GM12891 (cell line): ENCODE data around the gene IFNAR2.

Experiments
- PAX5 ChIP-seq: IDR thresholded peaks from 2 replicates; pipeline ENCODE4 v1.6.1; 2011; ENCODE audit warnings: low read length, moderate library complexity, mild to moderate bottlenecking; ENCODE audit not compliant: insufficient read depth, severe bottlenecking
- POLR2A ChIP-seq: IDR thresholded peaks from 2 replicates; pipeline ENCODE4 v1.6.1; 2011; ENCODE audit warnings: low read depth, low read length, control low read depth
- POLR2AphosphoS5 ChIP-seq: IDR thresholded peaks from 2 replicates; pipeline ENCODE4 v1.6.1; 2011; ENCODE audit warnings: low read depth, low read length, control low read depth
- POU2F2 ChIP-seq: IDR thresholded peaks from 2 replicates; pipeline ENCODE4 v1.6.1; 2011; ENCODE audit warnings: low read depth, mild to moderate bottlenecking, control low read depth, low read length, moderate library complexity
- SPI1 ChIP-seq: IDR thresholded peaks from 2 replicates; pipeline ENCODE4 v1.6.1; 2011; ENCODE audit warnings: low read depth, low read length, control low read depth
- TAF1 ChIP-seq: IDR thresholded peaks from 2 replicates; pipeline ENCODE4 v1.6.1; 2011; ENCODE audit warnings: low read depth, low read length, control low read depth

DNA sequence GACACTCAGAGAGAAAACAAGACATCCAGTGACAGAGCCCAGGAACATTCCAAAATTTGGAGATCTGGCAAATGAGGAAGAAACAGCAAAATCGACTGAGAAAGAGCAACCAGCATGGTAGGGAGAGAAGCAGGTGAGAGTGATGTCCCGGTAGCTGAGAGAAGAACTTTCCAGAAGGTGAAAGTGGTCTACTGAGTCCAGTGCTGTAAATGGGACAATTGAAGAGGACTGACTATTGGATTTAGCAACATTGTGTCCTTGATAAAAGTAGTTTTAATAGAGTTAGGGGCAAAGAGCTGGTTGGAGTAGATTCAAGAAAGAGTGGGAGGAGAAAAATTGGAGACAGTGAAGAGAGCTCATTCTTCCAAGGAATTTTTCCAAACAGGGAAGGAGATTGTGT is 21.4 kb downstream of the IFNAR2 start:
- no peak for TF ChIP-seq POLR2A
- no peak for TF ChIP-seq TAF1
- no peak for TF ChIP-seq POLR2AphosphoS5
- no peak for TF ChIP-seq PAX5
- no peak for TF ChIP-seq SPI1
- no peak for TF ChIP-seq POU2F2
